ENCODE data around the gene SEMA3A.

GRCh38 chr7:84047085-84047484, 147.5 kb downstream of the SEMA3A start:
- TF ChIP-seq, protein P1, sequence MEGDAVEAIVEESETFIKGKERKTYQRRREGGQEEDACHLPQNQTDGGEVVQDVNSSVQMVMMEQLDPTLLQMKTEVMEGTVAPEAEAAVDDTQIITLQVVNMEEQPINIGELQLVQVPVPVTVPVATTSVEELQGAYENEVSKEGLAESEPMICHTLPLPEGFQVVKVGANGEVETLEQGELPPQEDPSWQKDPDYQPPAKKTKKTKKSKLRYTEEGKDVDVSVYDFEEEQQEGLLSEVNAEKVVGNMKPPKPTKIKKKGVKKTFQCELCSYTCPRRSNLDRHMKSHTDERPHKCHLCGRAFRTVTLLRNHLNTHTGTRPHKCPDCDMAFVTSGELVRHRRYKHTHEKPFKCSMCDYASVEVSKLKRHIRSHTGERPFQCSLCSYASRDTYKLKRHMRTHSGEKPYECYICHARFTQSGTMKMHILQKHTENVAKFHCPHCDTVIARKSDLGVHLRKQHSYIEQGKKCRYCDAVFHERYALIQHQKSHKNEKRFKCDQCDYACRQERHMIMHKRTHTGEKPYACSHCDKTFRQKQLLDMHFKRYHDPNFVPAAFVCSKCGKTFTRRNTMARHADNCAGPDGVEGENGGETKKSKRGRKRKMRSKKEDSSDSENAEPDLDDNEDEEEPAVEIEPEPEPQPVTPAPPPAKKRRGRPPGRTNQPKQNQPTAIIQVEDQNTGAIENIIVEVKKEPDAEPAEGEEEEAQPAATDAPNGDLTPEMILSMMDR (IDR thresholded peaks at IDR 0.05; ENCODE audit: poor library complexity, severe bottlenecking) = no peak
- TF ChIP-seq POLR2AphosphoS5 (IDR thresholded peaks at IDR 0.05) (no peak), EZH2 (IDR thresholded peaks at IDR 0.05; ENCODE audit: borderline replicate concordance, insufficient read depth, low read length, poor library complexity, severe bottlenecking) (no peak), TAF1 (IDR thresholded peaks at IDR 0.05; ENCODE audit: low read depth) (no peak), EP300 (conservative IDR thresholded peaks at IDR 0.05; ENCODE audit: poor library complexity, severe bottlenecking) (no peak), REST (IDR thresholded peaks at IDR 0.05; ENCODE audit: borderline replicate concordance) (no peak)

Data from neural cell (in vitro differentiated cells).